GM21723 (cell line): ENCODE results near the gene RBM42.
"Not testable (repeated sequence)": the region's sequence is repeated elsewhere in the genome, so short reads cannot be mapped to it uniquely, and the experiment has no call there.

Source experiments
- ATAC-seq: cut with Tn5 transposase; IDR thresholded peaks from one replicate; pipeline ENCODE4 v1.9.1; 2021; ENCODE audit warnings: mild to moderate bottlenecking, moderate library complexity; ENCODE audit not compliant: unreplicated experiment

The RBM42 gene

GRCh38 chr19:35645680-35646511 is 17.1 kb downstream of the RBM42 start:
- no peak for ATAC-seq

- peak; percentile 52 for ATAC-seq
Measured at GRCh38 chr19:35648017-35648961, 19.5 kb downstream of the RBM42 start, which contains the start of gene COX6B1. COX6B1 (plus strand) TSS chr19:35648323; CDS start chr19:35651244, 2,921 bp downstream.

GRCh38 chr19:35650581-35650980 is 21.7 kb downstream of the RBM42 start:
- ATAC-seq = no peak

- ATAC-seq = not testable (repeated sequence)
Measured at GRCh38 chr19:35654828-35655227, 26.0 kb downstream of the RBM42 start.

- ATAC-seq = no peak
Measured at GRCh38 chr19:35655600-35655999, 26.8 kb downstream of the RBM42 start.

- no peak for ATAC-seq
Measured at GRCh38 chr19:35656700-35657099, 27.9 kb downstream of the RBM42 start.

- ATAC-seq = no peak
Measured at GRCh38 chr19:35657904-35658700, 29.3 kb downstream of the RBM42 start.

- ATAC-seq = no peak
Measured at GRCh38 chr19:35661995-35662340, 33.1 kb downstream of the RBM42 start.

- no peak for ATAC-seq
Measured at GRCh38 chr19:35663981-35664380, 35.1 kb downstream of the RBM42 start.

GRCh38 chr19:35665157-35665556 is 36.3 kb downstream of the RBM42 start:
- no peak for ATAC-seq

GRCh38 chr19:35665604-35666003 is 36.8 kb downstream of the RBM42 start:
- no peak for ATAC-seq

GRCh38 chr19:35666251-35666913 is 37.5 kb downstream of the RBM42 start, which contains the start of gene UPK1A:
UPK1A (plus strand) TSS chr19:35666517; CDS start chr19:35666813, 296 bp downstream.
- no peak for ATAC-seq

GRCh38 chr19:35669566-35669965 is 40.7 kb downstream of the RBM42 start:
- no peak for ATAC-seq

- ATAC-seq = no peak
Measured at GRCh38 chr19:35669974-35670373, 41.1 kb downstream of the RBM42 start.

- ATAC-seq = no peak
Measured at GRCh38 chr19:35670686-35671085, 41.9 kb downstream of the RBM42 start.

- no peak for ATAC-seq
Measured at GRCh38 chr19:35671818-35672217, 43.0 kb downstream of the RBM42 start.

- no peak for ATAC-seq
Measured at GRCh38 chr19:35673121-35673804, 44.4 kb downstream of the RBM42 start.

- ATAC-seq = no peak
Measured at GRCh38 chr19:35675589-35676140, 46.8 kb downstream of the RBM42 start.
